ENCODE data around the gene MAB21L2.

DNA sequence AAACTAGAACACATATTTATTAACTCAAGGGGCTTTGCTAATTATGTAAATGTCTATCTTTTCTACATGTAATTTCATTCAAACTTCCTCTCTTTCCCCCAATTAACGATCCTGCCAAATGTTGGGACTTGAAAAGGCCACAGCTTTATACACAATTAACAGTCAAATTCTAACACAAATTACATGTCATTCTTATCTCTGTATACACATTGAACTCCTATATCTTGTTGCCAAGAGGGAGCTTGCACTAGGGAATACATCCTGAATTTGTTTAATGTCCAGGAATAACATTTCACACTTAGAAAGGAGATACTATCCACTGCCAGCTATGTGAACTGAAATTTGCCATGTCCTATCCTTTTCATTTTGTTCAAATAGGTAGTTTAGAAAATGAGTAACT, 38.9 kb upstream of the MAB21L2 start:
- TF ChIP-seq POLR2A (IDR thresholded peaks at IDR 0.05) = no peak
- TF ChIP-seq, protein P1, sequence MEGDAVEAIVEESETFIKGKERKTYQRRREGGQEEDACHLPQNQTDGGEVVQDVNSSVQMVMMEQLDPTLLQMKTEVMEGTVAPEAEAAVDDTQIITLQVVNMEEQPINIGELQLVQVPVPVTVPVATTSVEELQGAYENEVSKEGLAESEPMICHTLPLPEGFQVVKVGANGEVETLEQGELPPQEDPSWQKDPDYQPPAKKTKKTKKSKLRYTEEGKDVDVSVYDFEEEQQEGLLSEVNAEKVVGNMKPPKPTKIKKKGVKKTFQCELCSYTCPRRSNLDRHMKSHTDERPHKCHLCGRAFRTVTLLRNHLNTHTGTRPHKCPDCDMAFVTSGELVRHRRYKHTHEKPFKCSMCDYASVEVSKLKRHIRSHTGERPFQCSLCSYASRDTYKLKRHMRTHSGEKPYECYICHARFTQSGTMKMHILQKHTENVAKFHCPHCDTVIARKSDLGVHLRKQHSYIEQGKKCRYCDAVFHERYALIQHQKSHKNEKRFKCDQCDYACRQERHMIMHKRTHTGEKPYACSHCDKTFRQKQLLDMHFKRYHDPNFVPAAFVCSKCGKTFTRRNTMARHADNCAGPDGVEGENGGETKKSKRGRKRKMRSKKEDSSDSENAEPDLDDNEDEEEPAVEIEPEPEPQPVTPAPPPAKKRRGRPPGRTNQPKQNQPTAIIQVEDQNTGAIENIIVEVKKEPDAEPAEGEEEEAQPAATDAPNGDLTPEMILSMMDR (IDR thresholded peaks at IDR 0.05) = no peak
